Adipocyte (in vitro differentiated cells): ENCODE measurements around the gene SNAP25.
A peak's percentile ranks its signal among the peaks of the same experiment; 100 is the strongest.

Experiments used
- DNase-seq: peaks from one replicate; pipeline ENCODE4 v3.0.0-alpha.2; 2015; ENCODE audit warnings: low read depth
- H3K27me3 ChIP-seq: replicated peaks from 2 replicates; pipeline ENCODE4 v1.7.0; 2013; ENCODE audit warnings: mild to moderate bottlenecking, low read length, moderate library complexity; ENCODE audit not compliant: control insufficient read depth, insufficient read depth
- H3K36me3 ChIP-seq: 2 replicates; pipeline ENCODE4 v1.7.0; 2013; ENCODE audit warnings: low read length, mild to moderate bottlenecking, moderate library complexity; ENCODE audit not compliant: control insufficient read depth, insufficient read depth, severe bottlenecking
- H3K4me1 ChIP-seq: 2 replicates; pipeline ENCODE4 v1.7.0; 2013; ENCODE audit warnings: mild to moderate bottlenecking, low read length, moderate library complexity; ENCODE audit not compliant: control insufficient read depth, insufficient read depth
- H3K4me3 ChIP-seq: 2 replicates; pipeline ENCODE4 v1.7.0; 2013; ENCODE audit warnings: mild to moderate bottlenecking, low read length, moderate library complexity
- H3K9ac ChIP-seq: 2 replicates; pipeline ENCODE4 v1.7.0; 2013; ENCODE audit warnings: mild to moderate bottlenecking, low read length, moderate library complexity
- H3K9me3 ChIP-seq: 2 replicates; pipeline ENCODE4 v1.7.0; 2013; ENCODE audit warnings: mild to moderate bottlenecking, low read length, moderate library complexity; ENCODE audit not compliant: control insufficient read depth

Gene SNAP25

GRCh38 chr20:10218536-10219451 lies at the start of gene SNAP25:
SNAP25 (plus strand) TSS chr20:10218830; CDS start chr20:10275492, 56,662 bp downstream.
- Histone ChIP-seq H3K4me3 (peak within 1 kb of the TSS; percentile 78), H3K9me3 (no peaks in the 10 kb centered on the region), H3K4me1 (peaks cover 17% of the 10 kb centered on the region), H3K27me3 (peaks cover 2% of the 10 kb centered on the region), H3K9ac (peak within 1 kb of the TSS; percentile 65), H3K36me3 (no peaks in the 10 kb centered on the region)
- DNase-seq = peak; percentile 89

GRCh38 chr20:10169752-10170151 lies 48.9 kb upstream of the SNAP25 start:
- Histone ChIP-seq H3K4me3 (no peak overlapping the region), H3K9me3 (peaks cover 12% of the 10 kb centered on the region), H3K27me3 (peaks cover 6% of the 10 kb centered on the region), H3K4me1 (peaks cover 4% of the 10 kb centered on the region), H3K9ac (no peak overlapping the region), H3K36me3 (no peaks in the 10 kb centered on the region)
- no peak for DNase-seq

- peaks cover 6% of the 10 kb centered on the region for H3K27me3 ChIP-seq
- no peak overlapping the region for H3K4me3 ChIP-seq
- no peaks in the 10 kb centered on the region for H3K36me3 ChIP-seq
- no peak for DNase-seq
- peaks cover 6% of the 10 kb centered on the region for H3K4me1 ChIP-seq
- no peak overlapping the region for H3K9ac ChIP-seq
- H3K9me3 ChIP-seq = peaks cover 12% of the 10 kb centered on the region
These were observed 48.4 kb upstream of the SNAP25 start for GRCh38 chr20:10170261-10170660.

- peak overlapping the region; percentile 81 for H3K4me3 ChIP-seq
- peak overlapping the region; percentile 54 for H3K9ac ChIP-seq
- peaks cover 7% of the 10 kb centered on the region for H3K4me1 ChIP-seq
- H3K9me3 ChIP-seq = peaks cover 12% of the 10 kb centered on the region
- peaks cover 6% of the 10 kb centered on the region for H3K27me3 ChIP-seq
- DNase-seq = peak; percentile 72
- no peaks in the 10 kb centered on the region for H3K36me3 ChIP-seq
These were observed 46.5 kb upstream of the SNAP25 start for GRCh38 chr20:10171864-10172751.

GRCh38 chr20:10172998-10173655 lies 45.5 kb upstream of the SNAP25 start:
- Histone ChIP-seq H3K4me1 (peaks cover 7% of the 10 kb centered on the region), H3K36me3 (no peaks in the 10 kb centered on the region), H3K9me3 (peaks cover 8% of the 10 kb centered on the region), H3K4me3 (peak overlapping the region; percentile 81), H3K27me3 (peaks cover 6% of the 10 kb centered on the region), H3K9ac (no peak overlapping the region)
- no peak for DNase-seq

- Histone ChIP-seq H3K36me3 (no peaks in the 10 kb centered on the region), H3K4me1 (peaks cover 7% of the 10 kb centered on the region), H3K27me3 (no peaks in the 10 kb centered on the region), H3K9me3 (no peaks in the 10 kb centered on the region), H3K9ac (no peak overlapping the region), H3K4me3 (no peak overlapping the region)
- DNase-seq = no peak
These were observed 44.2 kb upstream of the SNAP25 start for GRCh38 chr20:10174400-10174799.

GRCh38 chr20:10177326-10177725 lies 41.3 kb upstream of the SNAP25 start:
- Histone ChIP-seq H3K9me3 (no peaks in the 10 kb centered on the region), H3K4me3 (no peak overlapping the region), H3K9ac (no peak overlapping the region), H3K36me3 (no peaks in the 10 kb centered on the region), H3K4me1 (peaks cover 7% of the 10 kb centered on the region), H3K27me3 (no peaks in the 10 kb centered on the region)
- no peak for DNase-seq

GRCh38 chr20:10178091-10178490 lies 40.5 kb upstream of the SNAP25 start:
- H3K9me3 ChIP-seq = no peaks in the 10 kb centered on the region
- no peak overlapping the region for H3K9ac ChIP-seq
- no peaks in the 10 kb centered on the region for H3K27me3 ChIP-seq
- no peak for DNase-seq
- H3K36me3 ChIP-seq = no peaks in the 10 kb centered on the region
- H3K4me3 ChIP-seq = no peak overlapping the region
- H3K4me1 ChIP-seq = peaks cover 3% of the 10 kb centered on the region

- no peak overlapping the region for H3K9ac ChIP-seq
- no peaks in the 10 kb centered on the region for H3K27me3 ChIP-seq
- no peaks in the 10 kb centered on the region for H3K36me3 ChIP-seq
- DNase-seq = no peak
- no peak overlapping the region for H3K4me3 ChIP-seq
- H3K9me3 ChIP-seq = no peaks in the 10 kb centered on the region
- peaks cover 3% of the 10 kb centered on the region for H3K4me1 ChIP-seq
These were observed 39.8 kb upstream of the SNAP25 start for GRCh38 chr20:10178727-10179313.

- no peak overlapping the region for H3K4me3 ChIP-seq
- DNase-seq = no peak
- H3K27me3 ChIP-seq = no peaks in the 10 kb centered on the region
- H3K9ac ChIP-seq = no peak overlapping the region
- no peaks in the 10 kb centered on the region for H3K36me3 ChIP-seq
- H3K4me1 ChIP-seq = peaks cover 3% of the 10 kb centered on the region
- no peaks in the 10 kb centered on the region for H3K9me3 ChIP-seq
These were observed 38.9 kb upstream of the SNAP25 start for GRCh38 chr20:10179574-10180298.
